Measurements from ENCODE around the gene KCTD4. TPM values are rescaled to one million over a fixed set of nuclear protein-coding genes. Genes with fewer than 3 reads are reported as not detected.

The KCTD4 gene
- polyA plus RNA-seq, 1 donor (not counting 4 experiments of a cell fraction or from before 2014, with no cell fraction given) = 0.39 TPM

GRCh38 chr13:45167611-45168554 is 33.0 kb downstream of the KCTD4 start:
- H3K36me3 ChIP-seq (ENCODE audit: control insufficient read depth in 2 of 2, extremely low read depth in 1 of 2, insufficient read depth in 2 of 2, low read length in 2 of 2) = peaks cover 5 to 10% of the 10 kb centered on the region in 2 experiments
- H3K9ac ChIP-seq (ENCODE audit: control insufficient read depth, extremely low read depth, insufficient read depth, low read length) = peak overlapping the region; percentile 71
- FAIRE-seq (peak; percentile 98), DNase-seq (ENCODE audit: low read depth, low spot score) (peak; percentile 95)
- H3K9me1 ChIP-seq (ENCODE audit: control insufficient read depth, extremely low read depth, insufficient read depth, low read length) = no peaks in the 10 kb centered on the region
- no peak for TF ChIP-seq EZH2 (IDR thresholded peaks at IDR 0.05; ENCODE audit: low read length)
- TF ChIP-seq, protein P1, sequence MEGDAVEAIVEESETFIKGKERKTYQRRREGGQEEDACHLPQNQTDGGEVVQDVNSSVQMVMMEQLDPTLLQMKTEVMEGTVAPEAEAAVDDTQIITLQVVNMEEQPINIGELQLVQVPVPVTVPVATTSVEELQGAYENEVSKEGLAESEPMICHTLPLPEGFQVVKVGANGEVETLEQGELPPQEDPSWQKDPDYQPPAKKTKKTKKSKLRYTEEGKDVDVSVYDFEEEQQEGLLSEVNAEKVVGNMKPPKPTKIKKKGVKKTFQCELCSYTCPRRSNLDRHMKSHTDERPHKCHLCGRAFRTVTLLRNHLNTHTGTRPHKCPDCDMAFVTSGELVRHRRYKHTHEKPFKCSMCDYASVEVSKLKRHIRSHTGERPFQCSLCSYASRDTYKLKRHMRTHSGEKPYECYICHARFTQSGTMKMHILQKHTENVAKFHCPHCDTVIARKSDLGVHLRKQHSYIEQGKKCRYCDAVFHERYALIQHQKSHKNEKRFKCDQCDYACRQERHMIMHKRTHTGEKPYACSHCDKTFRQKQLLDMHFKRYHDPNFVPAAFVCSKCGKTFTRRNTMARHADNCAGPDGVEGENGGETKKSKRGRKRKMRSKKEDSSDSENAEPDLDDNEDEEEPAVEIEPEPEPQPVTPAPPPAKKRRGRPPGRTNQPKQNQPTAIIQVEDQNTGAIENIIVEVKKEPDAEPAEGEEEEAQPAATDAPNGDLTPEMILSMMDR (optimal IDR thresholded peaks at IDR 0.05 in 1 of 3, IDR thresholded peaks at IDR 0.05 in 1 of 3, conservative IDR thresholded peaks at IDR 0.05 in 1 of 3; ENCODE audit: extremely low read depth in 1 of 3, insufficient read depth in 2 of 3, low read length in 3 of 3) = no peak
- H3K9me3 ChIP-seq (ENCODE audit: control insufficient read depth, low read depth, low read length) = no peaks in the 10 kb centered on the region
- peak overlapping the region; percentile 68 for H3K4me2 ChIP-seq (ENCODE audit: control insufficient read depth, extremely low read depth, insufficient read depth, low read depth, low read length)
- H4K20me1 ChIP-seq (ENCODE audit: control insufficient read depth, extremely low read depth, insufficient read depth, low read length) = no peaks in the 10 kb centered on the region
- no peak overlapping the region for H2AFZ ChIP-seq (ENCODE audit: control insufficient read depth, low read length)
- H3K27ac ChIP-seq (ENCODE audit: control insufficient read depth, insufficient read depth, low read length) = peak overlapping the region; percentile 91
- H3K4me1 ChIP-seq (ENCODE audit: control insufficient read depth, extremely low read depth, insufficient read depth, low read length) = peaks cover 19% of the 10 kb centered on the region
- dilution Hi-C loops (cut with MboI; ENCODE audit: extremely low pct_ligation_motif_present, low sequenced_read_pairs) = no loop called here
- H3K27me3 ChIP-seq (ENCODE audit: control insufficient read depth, extremely low read depth, insufficient read depth, low read length) = no peaks in the 10 kb centered on the region
- H3K79me2 ChIP-seq (ENCODE audit: control insufficient read depth, insufficient read depth, low read length) = peaks cover 45% of the 10 kb centered on the region
- H3K4me3 ChIP-seq (ENCODE audit: control insufficient read depth in 2 of 3, extremely low read depth in 1 of 3, insufficient read depth in 2 of 3, low read depth in 1 of 3, low read length in 3 of 3) = no peak overlapping the region

GRCh38 chr13:45166858-45167257 is 34.0 kb downstream of the KCTD4 start:
- no peaks in the 10 kb centered on the region for H3K27me3 ChIP-seq (ENCODE audit: control insufficient read depth, extremely low read depth, insufficient read depth, low read length)
- H3K4me1 ChIP-seq (ENCODE audit: control insufficient read depth, extremely low read depth, insufficient read depth, low read length) = peaks cover 29% of the 10 kb centered on the region
- FAIRE-seq = no peak
- no peak overlapping the region for H3K4me3 ChIP-seq (ENCODE audit: control insufficient read depth in 2 of 3, extremely low read depth in 1 of 3, insufficient read depth in 2 of 3, low read depth in 1 of 3, low read length in 3 of 3)
- H4K20me1 ChIP-seq (ENCODE audit: control insufficient read depth, extremely low read depth, insufficient read depth, low read length) = no peaks in the 10 kb centered on the region
- peak overlapping the region; percentile 8 for H3K27ac ChIP-seq (ENCODE audit: control insufficient read depth, insufficient read depth, low read length)
- DNase-seq (ENCODE audit: low read depth, low spot score) = no peak
- H3K9ac ChIP-seq (ENCODE audit: control insufficient read depth, extremely low read depth, insufficient read depth, low read length) = no peak overlapping the region
- H3K36me3 ChIP-seq (ENCODE audit: control insufficient read depth in 2 of 2, extremely low read depth in 1 of 2, insufficient read depth in 2 of 2, low read length in 2 of 2) = peaks cover 5 to 13% of the 10 kb centered on the region in 2 experiments
- H3K9me1 ChIP-seq (ENCODE audit: control insufficient read depth, extremely low read depth, insufficient read depth, low read length) = no peaks in the 10 kb centered on the region
- peaks cover 37% of the 10 kb centered on the region for H3K79me2 ChIP-seq (ENCODE audit: control insufficient read depth, insufficient read depth, low read length)
- dilution Hi-C loops (cut with MboI; ENCODE audit: extremely low pct_ligation_motif_present, low sequenced_read_pairs) = no loop called here
- H3K4me2 ChIP-seq (ENCODE audit: control insufficient read depth, extremely low read depth, insufficient read depth, low read depth, low read length) = no peak overlapping the region
- H3K9me3 ChIP-seq (ENCODE audit: control insufficient read depth, low read depth, low read length) = no peaks in the 10 kb centered on the region
- no peak overlapping the region for H2AFZ ChIP-seq (ENCODE audit: control insufficient read depth, low read length)
- TF ChIP-seq EZH2 (IDR thresholded peaks at IDR 0.05; ENCODE audit: low read length) = no peak
- TF ChIP-seq, protein P1 (optimal IDR thresholded peaks at IDR 0.05 in 1 of 3, IDR thresholded peaks at IDR 0.05 in 1 of 3, conservative IDR thresholded peaks at IDR 0.05 in 1 of 3; ENCODE audit: extremely low read depth in 1 of 3, insufficient read depth in 2 of 3, low read length in 3 of 3) = no peak

Data from keratinocyte (primary cell).